Omental fat pad (tissue), 4 donors: ENCODE results near the gene FAM177B. TPM values are rescaled to one million over a fixed set of nuclear protein-coding genes. Genes with fewer than 3 reads are reported as not detected.
"Not testable (repeated sequence)": the region's sequence is repeated elsewhere in the genome, so short reads cannot be mapped to it uniquely, and the experiment has no call there.

ENCODE experiments used
- ATAC-seq: fragments of 150-250 bp; one replicate; pipeline ENCODE4 v1.9.1; 2016; ENCODE audit warnings: mild to moderate bottlenecking, moderate library complexity; ENCODE audit not compliant: low FRiP score
- DNase-seq: peaks from one replicate; pipeline ENCODE4 v3.0.0-alpha.2; 2019; ENCODE audit warnings: low spot score
- total RNA-seq, 4 donors: library from RNA; depleted of rRNA; stranded (reverse); fragments of >200 nt; gene quantifications; one replicate each; pipeline ENCODE4 v1.1.0, GENCODE V29; 2016
- TF ChIP-seq, protein P1 (sequence below), 3 donors: fragments of 450-650 bp; IDR thresholded peaks; one replicate each; pipeline ENCODE4 v1.5.1; 2016 to 2017; ENCODE audit warnings: antibody characterized with exemption in 3 of 3, mild to moderate bottlenecking in 3 of 3, moderate library complexity in 2 of 3

FAM177B gene
- total RNA-seq, 4 donors from 2014 or later, result 1.1 TPM; not detected in 3

GRCh38 chr1:222759451-222760035 lies 22.5 kb downstream of the FAM177B start:
- TF ChIP-seq, protein P1, sequence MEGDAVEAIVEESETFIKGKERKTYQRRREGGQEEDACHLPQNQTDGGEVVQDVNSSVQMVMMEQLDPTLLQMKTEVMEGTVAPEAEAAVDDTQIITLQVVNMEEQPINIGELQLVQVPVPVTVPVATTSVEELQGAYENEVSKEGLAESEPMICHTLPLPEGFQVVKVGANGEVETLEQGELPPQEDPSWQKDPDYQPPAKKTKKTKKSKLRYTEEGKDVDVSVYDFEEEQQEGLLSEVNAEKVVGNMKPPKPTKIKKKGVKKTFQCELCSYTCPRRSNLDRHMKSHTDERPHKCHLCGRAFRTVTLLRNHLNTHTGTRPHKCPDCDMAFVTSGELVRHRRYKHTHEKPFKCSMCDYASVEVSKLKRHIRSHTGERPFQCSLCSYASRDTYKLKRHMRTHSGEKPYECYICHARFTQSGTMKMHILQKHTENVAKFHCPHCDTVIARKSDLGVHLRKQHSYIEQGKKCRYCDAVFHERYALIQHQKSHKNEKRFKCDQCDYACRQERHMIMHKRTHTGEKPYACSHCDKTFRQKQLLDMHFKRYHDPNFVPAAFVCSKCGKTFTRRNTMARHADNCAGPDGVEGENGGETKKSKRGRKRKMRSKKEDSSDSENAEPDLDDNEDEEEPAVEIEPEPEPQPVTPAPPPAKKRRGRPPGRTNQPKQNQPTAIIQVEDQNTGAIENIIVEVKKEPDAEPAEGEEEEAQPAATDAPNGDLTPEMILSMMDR (IDR thresholded peaks at IDR 0.05), result no peak
- ATAC-seq (no peak), DNase-seq (no peak)

DNA sequence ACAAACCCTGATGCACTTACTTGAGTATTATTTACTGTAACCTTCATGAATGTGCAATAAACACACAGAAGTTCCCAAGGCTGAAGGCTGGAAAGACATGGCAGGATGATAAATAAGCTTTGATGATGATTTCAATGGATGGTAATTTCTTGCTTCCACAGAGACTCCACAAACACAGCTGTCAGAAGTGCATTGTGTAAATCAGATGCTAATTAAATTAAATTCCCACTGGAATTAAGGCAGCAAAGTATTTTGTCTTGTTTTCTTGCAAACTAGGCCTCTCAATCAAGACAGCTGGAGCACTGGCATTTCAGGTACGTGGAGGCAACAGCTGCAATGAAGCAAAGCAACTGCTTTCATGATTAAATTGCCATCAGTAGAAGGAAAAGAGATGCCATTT lies 24.1 kb downstream of the FAM177B start:
- ATAC-seq (no peak), DNase-seq (no peak)
- TF ChIP-seq, protein P1 (IDR thresholded peaks at IDR 0.05), result no peak

DNA sequence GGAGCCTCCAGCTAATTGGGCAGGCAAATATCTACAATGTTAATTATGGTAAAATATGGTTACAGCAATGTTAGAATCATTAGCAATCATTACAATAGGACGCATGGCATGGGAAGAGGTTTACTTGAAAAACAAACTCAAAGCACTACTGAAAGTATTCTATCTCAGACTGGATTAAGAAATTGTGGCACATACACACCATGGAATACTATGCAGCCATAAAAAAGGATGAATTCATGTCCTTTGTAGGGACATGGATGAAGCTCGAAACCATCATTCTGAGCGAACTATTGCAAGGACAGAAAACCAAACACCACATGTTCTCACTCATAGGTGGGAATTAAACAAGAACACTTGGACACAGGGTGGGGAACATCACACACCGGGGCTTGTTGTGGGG lies 25.2 kb downstream of the FAM177B start:
- ATAC-seq, DNase-seq: not testable (repeated sequence)

GRCh38 chr1:222767152-222767571 lies 30.2 kb downstream of the FAM177B start:
- no peak for ATAC-seq
- no peak for DNase-seq
- TF ChIP-seq, protein P1 (IDR thresholded peaks at IDR 0.05), result no peak

DNA sequence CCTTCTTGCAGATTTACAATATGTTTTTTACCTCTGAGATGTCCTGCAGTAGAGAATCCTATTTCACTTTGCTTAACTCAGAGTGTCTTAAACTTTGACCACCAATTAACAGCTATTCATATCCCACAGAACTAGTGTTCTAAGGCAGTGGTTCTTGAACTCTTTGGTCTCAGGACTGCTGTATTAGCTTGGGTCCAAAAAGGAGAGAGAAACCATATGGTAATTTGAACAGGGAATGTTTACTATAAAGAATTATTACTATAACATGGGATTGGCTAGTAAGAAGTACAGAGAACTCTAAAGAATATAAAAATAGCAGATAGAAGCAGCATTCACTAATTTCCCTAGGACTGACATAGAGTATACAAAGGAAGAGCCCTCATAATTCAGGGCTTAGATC lies 31.6 kb downstream of the FAM177B start:
- no peak for ATAC-seq
- TF ChIP-seq, protein P1 (IDR thresholded peaks at IDR 0.05), result no peak
- no peak for DNase-seq

DNA sequence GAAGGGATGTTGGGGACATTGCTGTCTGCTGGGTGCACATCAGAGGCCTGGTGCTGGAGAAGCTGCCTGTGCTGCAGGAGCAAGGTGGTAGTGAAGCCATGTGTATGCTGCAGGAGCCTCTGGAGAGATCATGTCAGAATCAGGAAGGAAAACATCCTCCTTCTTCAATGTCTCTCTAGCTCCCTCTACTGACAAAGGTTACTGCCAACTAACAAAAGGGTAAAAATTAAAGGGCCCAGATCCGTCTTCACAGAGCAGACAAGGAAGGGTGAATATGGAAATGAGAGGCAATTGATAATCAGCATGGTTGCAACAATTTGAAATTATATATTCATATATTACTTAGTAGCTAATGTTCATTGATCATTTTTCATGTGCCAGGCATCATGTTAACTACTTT lies 32.2 kb downstream of the FAM177B start:
- TF ChIP-seq, protein P1 (IDR thresholded peaks at IDR 0.05), result no peak
- DNase-seq (no peak), ATAC-seq (no peak)

DNA sequence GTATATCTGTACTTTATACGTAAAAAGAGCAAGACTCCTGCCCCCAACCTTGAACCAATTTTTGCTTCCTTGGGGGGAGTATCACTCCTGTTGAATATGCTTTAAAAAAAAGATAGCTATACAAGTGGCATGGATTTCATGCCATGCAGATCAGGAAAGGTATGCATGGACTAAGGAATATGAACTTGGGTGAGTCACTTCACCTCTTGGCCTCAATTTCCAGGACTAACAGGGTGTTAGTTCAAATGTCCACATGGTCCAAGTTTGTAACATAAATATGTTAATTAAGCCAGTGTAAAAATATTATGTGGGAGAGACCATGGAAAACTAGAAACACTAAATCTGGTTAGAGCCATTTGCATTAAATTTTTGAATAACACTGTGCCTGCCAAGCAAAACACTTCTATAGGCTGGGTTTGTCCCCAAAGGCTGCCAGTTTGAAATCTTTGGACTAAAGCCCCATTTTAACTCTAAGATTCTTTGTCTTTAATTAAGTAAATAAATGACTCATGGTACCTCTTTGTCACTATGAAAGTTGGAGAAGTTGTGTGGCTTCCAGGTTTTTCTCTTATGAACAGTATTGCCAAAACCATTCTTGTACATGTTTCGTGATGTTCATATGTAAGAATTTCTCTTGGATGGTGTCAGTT lies 33.1 kb downstream of the FAM177B start:
- TF ChIP-seq, protein P1 (IDR thresholded peaks at IDR 0.05), result no peak
- DNase-seq, result no peak
- ATAC-seq, result no peak
